GM13977 (cell line): ENCODE results near the gene PCNX2.
"Not testable (repeated sequence)": the region's sequence is repeated elsewhere in the genome, so short reads cannot be mapped to it uniquely, and the experiment has no call there.

Experiments used
- DNase-seq: peaks from one replicate; pipeline ENCODE4 v3.0.0; 2012; ENCODE audit warnings: low spot score
- CTCF ChIP-seq: IDR thresholded peaks from 2 replicates; pipeline ENCODE4 v1.5.1; 2012; ENCODE audit warnings: mild to moderate bottlenecking, control low read depth; ENCODE audit not compliant: insufficient read depth; ENCODE audit errors: extremely low read depth, missing control alignments
- in situ Hi-C: fragments of 300-500 bp; cut with MboI; formaldehyde crosslinking; loops from one replicate; pipeline ENCODE4 v1.12.0; 2022; ENCODE audit warnings: low sequenced_read_pairs, low pct_unique_long_range_greater_than_20kb, mixed read lengths, inconsistent platforms; ENCODE audit not compliant: unreplicated experiment

Gene PCNX2

GRCh38 chr1:233088613-233089012 is 206.9 kb downstream of the PCNX2 start:
- no peak for TF ChIP-seq CTCF
- in situ Hi-C loops: no loop called here
- no peak for DNase-seq

- TF ChIP-seq CTCF: no peak
- DNase-seq: no peak
- in situ Hi-C loops: no loop called here
Observed at GRCh38 chr1:233086961-233087881, 208.3 kb downstream of the PCNX2 start.

GRCh38 chr1:233085566-233085965 is 210.0 kb downstream of the PCNX2 start:
- no peak for TF ChIP-seq CTCF
- in situ Hi-C loops: no loop called here
- no peak for DNase-seq

GRCh38 chr1:233082778-233083550 is 212.6 kb downstream of the PCNX2 start:
- in situ Hi-C loops: no loop called here
- no peak for DNase-seq
- TF ChIP-seq CTCF: no peak

GRCh38 chr1:233081735-233082134 is 213.8 kb downstream of the PCNX2 start:
- no peak for TF ChIP-seq CTCF
- no peak for DNase-seq
- in situ Hi-C loops: no loop called here

GRCh38 chr1:233080827-233081226 is 214.7 kb downstream of the PCNX2 start:
- DNase-seq: not testable (repeated sequence)

GRCh38 chr1:233080286-233080685 is 215.2 kb downstream of the PCNX2 start:
- in situ Hi-C loops: no loop called here
- no peak for TF ChIP-seq CTCF
- DNase-seq: no peak

More at GRCh38 chr1:233080827-233081226, 214.7 kb downstream of the PCNX2 start:
- in situ Hi-C loops: not testable (repeated sequence)
